ENCODE measurements around the gene PRPS1.

The PRPS1 gene

DNA sequence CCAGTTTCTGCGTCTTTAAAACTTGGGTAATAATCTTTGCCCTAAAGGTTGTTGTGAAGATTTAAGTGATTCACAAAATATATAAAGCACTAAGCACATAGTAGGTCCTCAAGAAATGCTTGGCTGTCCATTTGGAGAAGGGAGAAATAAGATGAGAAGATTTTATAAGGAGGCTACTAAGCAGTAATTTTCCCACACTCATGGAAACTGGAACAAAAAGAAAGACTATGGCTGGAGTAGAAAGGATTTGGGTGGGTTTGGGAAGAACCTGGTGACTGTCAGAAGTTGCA lies 47.0 kb downstream of the PRPS1 start (continued):
- TF ChIP-seq ESRRG (CRISPR knock-in tag; IDR thresholded peaks at IDR 0.05): no peak
- TF ChIP-seq, protein P1, sequence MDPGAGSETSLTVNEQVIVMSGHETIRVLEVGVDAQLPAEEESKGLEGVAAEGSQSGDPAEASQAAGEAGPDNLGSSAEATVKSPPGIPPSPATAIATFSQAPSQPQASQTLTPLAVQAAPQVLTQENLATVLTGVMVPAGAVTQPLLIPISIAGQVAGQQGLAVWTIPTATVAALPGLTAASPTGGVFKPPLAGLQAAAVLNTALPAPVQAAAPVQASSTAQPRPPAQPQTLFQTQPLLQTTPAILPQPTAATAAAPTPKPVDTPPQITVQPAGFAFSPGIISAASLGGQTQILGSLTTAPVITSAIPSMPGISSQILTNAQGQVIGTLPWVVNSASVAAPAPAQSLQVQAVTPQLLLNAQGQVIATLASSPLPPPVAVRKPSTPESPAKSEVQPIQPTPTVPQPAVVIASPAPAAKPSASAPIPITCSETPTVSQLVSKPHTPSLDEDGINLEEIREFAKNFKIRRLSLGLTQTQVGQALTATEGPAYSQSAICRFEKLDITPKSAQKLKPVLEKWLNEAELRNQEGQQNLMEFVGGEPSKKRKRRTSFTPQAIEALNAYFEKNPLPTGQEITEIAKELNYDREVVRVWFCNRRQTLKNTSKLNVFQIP (CRISPR knock-in tag; IDR thresholded peaks at IDR 0.05; ENCODE audit: borderline replicate concordance, low read depth): no peak
- no peak for TF ChIP-seq SNAI2 (CRISPR knock-in tag; IDR thresholded peaks at IDR 0.05)
- no peak for TF ChIP-seq GLIS3 (CRISPR knock-in tag; IDR thresholded peaks at IDR 0.05)
- TF ChIP-seq ZNF8 (CRISPR knock-in tag; IDR thresholded peaks at IDR 0.05): no peak
- TF ChIP-seq, protein P2, sequence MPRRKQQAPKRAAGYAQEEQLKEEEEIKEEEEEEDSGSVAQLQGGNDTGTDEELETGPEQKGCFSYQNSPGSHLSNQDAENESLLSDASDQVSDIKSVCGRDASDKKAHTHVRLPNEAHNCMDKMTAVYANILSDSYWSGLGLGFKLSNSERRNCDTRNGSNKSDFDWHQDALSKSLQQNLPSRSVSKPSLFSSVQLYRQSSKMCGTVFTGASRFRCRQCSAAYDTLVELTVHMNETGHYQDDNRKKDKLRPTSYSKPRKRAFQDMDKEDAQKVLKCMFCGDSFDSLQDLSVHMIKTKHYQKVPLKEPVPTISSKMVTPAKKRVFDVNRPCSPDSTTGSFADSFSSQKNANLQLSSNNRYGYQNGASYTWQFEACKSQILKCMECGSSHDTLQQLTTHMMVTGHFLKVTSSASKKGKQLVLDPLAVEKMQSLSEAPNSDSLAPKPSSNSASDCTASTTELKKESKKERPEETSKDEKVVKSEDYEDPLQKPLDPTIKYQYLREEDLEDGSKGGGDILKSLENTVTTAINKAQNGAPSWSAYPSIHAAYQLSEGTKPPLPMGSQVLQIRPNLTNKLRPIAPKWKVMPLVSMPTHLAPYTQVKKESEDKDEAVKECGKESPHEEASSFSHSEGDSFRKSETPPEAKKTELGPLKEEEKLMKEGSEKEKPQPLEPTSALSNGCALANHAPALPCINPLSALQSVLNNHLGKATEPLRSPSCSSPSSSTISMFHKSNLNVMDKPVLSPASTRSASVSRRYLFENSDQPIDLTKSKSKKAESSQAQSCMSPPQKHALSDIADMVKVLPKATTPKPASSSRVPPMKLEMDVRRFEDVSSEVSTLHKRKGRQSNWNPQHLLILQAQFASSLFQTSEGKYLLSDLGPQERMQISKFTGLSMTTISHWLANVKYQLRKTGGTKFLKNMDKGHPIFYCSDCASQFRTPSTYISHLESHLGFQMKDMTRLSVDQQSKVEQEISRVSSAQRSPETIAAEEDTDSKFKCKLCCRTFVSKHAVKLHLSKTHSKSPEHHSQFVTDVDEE (CRISPR knock-in tag; IDR thresholded peaks at IDR 0.05): no peak

DNA sequence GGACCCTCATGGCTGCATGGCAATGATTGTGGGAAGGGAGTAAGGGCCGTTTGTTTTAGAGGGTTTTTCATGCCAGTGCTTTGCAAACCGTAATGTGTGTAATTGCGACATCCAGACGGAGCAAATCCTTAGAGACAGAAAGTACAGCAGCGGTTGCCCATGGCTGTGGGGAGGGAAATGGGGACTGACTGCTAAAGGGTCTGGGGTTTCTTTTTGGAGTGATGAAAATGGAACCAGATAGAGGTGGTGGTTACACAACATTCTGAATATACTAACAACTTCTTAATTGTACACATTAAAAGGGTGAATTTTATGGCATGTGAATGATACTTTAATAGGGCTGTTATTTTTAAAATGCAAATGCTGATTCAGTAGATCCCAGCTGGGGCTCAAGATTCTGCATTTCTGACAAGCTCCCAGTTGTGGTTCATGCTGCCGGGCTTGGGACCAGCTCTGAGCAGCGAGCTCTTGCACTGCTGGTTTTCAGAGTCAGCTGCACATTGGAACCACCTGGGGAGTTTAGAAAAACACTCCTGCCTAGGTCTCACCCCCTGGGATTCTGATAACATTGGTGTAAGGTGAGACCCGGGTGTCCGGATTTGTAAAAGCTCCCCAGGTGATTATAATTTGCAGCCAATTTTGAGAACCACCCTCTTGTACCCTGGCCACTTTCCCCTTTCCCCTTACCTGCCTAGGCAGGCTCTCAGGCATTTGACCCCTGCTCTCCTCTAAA lies 47.7 kb downstream of the PRPS1 start:
- TF ChIP-seq PPARA (CRISPR knock-in tag; IDR thresholded peaks at IDR 0.05; ENCODE audit: borderline replicate concordance): no peak
- TF ChIP-seq ISL1 (CRISPR knock-in tag; IDR thresholded peaks at IDR 0.05): no peak
- TF ChIP-seq, protein P2 (CRISPR knock-in tag; IDR thresholded peaks at IDR 0.05): no peak
- no peak for TF ChIP-seq ZNF565 (CRISPR knock-in tag; conservative IDR thresholded peaks at IDR 0.05; ENCODE audit: low read depth)
- TF ChIP-seq, protein P3, sequence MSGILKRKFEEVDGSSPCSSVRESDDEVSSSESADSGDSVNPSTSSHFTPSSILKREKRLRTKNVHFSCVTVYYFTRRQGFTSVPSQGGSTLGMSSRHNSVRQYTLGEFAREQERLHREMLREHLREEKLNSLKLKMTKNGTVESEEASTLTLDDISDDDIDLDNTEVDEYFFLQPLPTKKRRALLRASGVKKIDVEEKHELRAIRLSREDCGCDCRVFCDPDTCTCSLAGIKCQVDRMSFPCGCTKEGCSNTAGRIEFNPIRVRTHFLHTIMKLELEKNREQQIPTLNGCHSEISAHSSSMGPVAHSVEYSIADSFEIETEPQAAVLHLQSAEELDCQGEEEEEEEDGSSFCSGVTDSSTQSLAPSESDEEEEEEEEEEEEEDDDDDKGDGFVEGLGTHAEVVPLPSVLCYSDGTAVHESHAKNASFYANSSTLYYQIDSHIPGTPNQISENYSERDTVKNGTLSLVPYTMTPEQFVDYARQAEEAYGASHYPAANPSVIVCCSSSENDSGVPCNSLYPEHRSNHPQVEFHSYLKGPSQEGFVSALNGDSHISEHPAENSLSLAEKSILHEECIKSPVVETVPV (CRISPR knock-in tag; IDR thresholded peaks at IDR 0.05): no peak
- TF ChIP-seq TCF4 (CRISPR knock-in tag; IDR thresholded peaks at IDR 0.05; ENCODE audit: borderline replicate concordance): no peak
- TF ChIP-seq TOX (CRISPR knock-in tag; IDR thresholded peaks at IDR 0.05; ENCODE audit: borderline replicate concordance): no peak
- TF ChIP-seq CSDC2 (CRISPR knock-in tag; IDR thresholded peaks at IDR 0.05): no peak
- no peak for TF ChIP-seq ARNTL (CRISPR knock-in tag; IDR thresholded peaks at IDR 0.05; ENCODE audit: borderline replicate concordance, low read depth)
- ATAC-seq: no peak

DNA sequence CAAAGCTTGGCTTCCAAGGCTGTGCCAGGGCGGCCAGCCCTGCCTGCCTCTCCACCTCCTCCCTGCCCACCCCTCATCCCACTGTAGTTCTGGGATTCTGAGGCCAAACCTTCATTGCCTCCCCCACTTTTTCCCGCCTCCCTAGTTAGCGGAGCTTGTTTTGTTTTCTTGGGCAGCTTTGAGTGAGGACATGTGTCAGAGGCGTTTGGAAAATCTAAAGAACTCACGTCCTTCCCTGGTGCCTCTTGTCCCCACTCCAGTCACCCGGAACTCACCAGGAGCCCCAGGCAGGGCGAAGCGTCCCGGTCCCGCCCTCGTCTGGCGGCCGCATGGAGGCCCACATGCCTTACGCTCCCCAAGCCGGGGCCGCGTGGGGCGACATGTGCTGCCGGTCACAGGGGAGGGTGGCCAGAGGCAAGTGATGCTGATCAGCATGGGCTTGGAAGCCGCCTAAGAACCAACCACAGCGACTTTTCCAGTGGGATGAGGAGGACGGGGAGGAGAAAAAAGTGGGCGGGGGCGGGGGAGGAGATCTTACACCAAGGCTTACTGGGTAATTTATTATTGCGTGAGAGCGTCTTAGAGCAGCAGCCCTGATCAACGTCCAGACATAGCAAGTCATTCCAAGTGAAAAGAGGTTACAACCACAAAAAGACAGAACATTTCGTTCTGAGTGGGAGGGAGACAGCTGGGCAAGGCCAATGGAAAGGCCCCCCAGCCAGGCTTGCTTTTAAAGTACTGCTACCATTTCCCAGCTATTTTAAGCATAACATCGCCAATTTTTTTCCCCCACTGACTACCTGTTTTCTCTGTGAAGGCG lies 48.5 kb downstream of the PRPS1 start:
- no peak for TF ChIP-seq ZFP30 (CRISPR knock-in tag; IDR thresholded peaks at IDR 0.05)
- no peak for TF ChIP-seq CSDC2 (CRISPR knock-in tag; IDR thresholded peaks at IDR 0.05)
- no peak for TF ChIP-seq RARB (CRISPR knock-in tag; IDR thresholded peaks at IDR 0.05)
- TF ChIP-seq PPARA (CRISPR knock-in tag; IDR thresholded peaks at IDR 0.05; ENCODE audit: borderline replicate concordance): no peak
- TF ChIP-seq, protein P4, sequence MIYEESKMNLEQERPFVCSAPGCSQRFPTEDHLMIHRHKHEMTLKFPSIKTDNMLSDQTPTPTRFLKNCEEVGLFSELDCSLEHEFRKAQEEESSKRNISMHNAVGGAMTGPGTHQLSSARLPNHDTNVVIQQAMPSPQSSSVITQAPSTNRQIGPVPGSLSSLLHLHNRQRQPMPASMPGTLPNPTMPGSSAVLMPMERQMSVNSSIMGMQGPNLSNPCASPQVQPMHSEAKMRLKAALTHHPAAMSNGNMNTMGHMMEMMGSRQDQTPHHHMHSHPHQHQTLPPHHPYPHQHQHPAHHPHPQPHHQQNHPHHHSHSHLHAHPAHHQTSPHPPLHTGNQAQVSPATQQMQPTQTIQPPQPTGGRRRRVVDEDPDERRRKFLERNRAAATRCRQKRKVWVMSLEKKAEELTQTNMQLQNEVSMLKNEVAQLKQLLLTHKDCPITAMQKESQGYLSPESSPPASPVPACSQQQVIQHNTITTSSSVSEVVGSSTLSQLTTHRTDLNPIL (CRISPR knock-in tag; IDR thresholded peaks at IDR 0.05; ENCODE audit: low read depth): no peak
- ATAC-seq: peak; percentile 74
